Endodermal cell (in vitro differentiated cells): Measurements from ENCODE around the gene ACOX2. TPM values are rescaled to one million over a fixed set of nuclear protein-coding genes. Genes with fewer than 3 reads are reported as not detected.

Experiments used
- DNase-seq: peaks from one replicate; pipeline ENCODE4 v3.0.0-alpha.2; 2017
- H3K27ac ChIP-seq: 2 replicates; pipeline ENCODE4 v1.5.1; 2013; ENCODE audit warnings: mild to moderate bottlenecking, low read depth, low read length, moderate library complexity
- H3K27me3 ChIP-seq: 2 replicates; pipeline ENCODE4 v1.6.1; 2013; ENCODE audit warnings: mild to moderate bottlenecking, low read length, moderate library complexity; ENCODE audit not compliant: insufficient read depth, control insufficient read depth, poor library complexity, severe bottlenecking
- H3K36me3 ChIP-seq: 2 replicates; pipeline ENCODE4 v1.7.0; 2013; ENCODE audit warnings: mild to moderate bottlenecking, low read length, moderate library complexity; ENCODE audit not compliant: control insufficient read depth, insufficient read depth
- H3K4me1 ChIP-seq: one replicate; pipeline ENCODE4 v1.7.0; 2013; ENCODE audit warnings: low read length; ENCODE audit not compliant: control insufficient read depth, insufficient read depth
- H3K4me3 ChIP-seq: 2 replicates; pipeline ENCODE4 v1.5.1; 2013; ENCODE audit warnings: mild to moderate bottlenecking, low read length, moderate library complexity
- H3K9ac ChIP-seq: 2 replicates; pipeline ENCODE4 v1.6.1; 2013; ENCODE audit warnings: mild to moderate bottlenecking, low read length, moderate library complexity; ENCODE audit not compliant: poor library complexity, severe bottlenecking; ENCODE audit errors: extremely low read depth
- H3K9me3 ChIP-seq: 2 replicates; pipeline ENCODE4 v1.6.1; 2013; ENCODE audit warnings: mild to moderate bottlenecking, low read length, moderate library complexity; ENCODE audit not compliant: control insufficient read depth
- H3K27ac Mint-ChIP-seq: 2 replicates; pipeline ENCODE4 v1.8.0; 2020; ENCODE audit warnings: mixed read lengths
- H3K27me3 Mint-ChIP-seq: 2 replicates; pipeline ENCODE4 v1.8.0; 2021; ENCODE audit warnings: mild to moderate bottlenecking, mixed read lengths; ENCODE audit not compliant: insufficient read depth
- H3K36me3 Mint-ChIP-seq: 2 replicates; pipeline ENCODE4 v1.8.0; 2020; ENCODE audit warnings: low read depth, mixed read lengths
- H3K4me1 Mint-ChIP-seq: 2 replicates; pipeline ENCODE4 v1.8.0; 2020; ENCODE audit warnings: mixed read lengths
- H3K4me3 Mint-ChIP-seq: 2 replicates; pipeline ENCODE4 v1.8.0; 2020; ENCODE audit warnings: mild to moderate bottlenecking, moderate library complexity, mixed read lengths
- H3K9me3 Mint-ChIP-seq: 2 replicates; pipeline ENCODE4 v1.8.0; 2020; ENCODE audit warnings: mild to moderate bottlenecking, mixed read lengths
- WGBS, 2 experiments: methylation state at CpG; one replicate each; pipeline versions ENCODE4 v1.1.5 to v1.1.7; 2013; ENCODE audit warnings: missing lambda C conversion rate in 2 of 2, mixed read lengths in 1 of 2; ENCODE audit not compliant: insufficient coverage in 1 of 2, insufficient read length in 1 of 2; 5-methylcytosine and 5-hydroxymethylcytosine counted together
- total RNA-seq, 2 donors: library from RNA; stranded (reverse); fragmentation: NEBNext Ultra II Directional in 1 of 2; extraction: Animal tissue kit (Norgen Biotek cat#: 25700) in 1 of 2; gene quantifications; 2 replicates in 1 of 2; 3 replicates in 1 of 2; pipeline ENCODE4 v1.2.1, GENCODE V29; 2021
- TF ChIP-seq, protein P1 (sequence below): fragments of 200-600 bp; sonication (generic); conservative IDR thresholded peaks from 2 replicates; pipeline ENCODE4 v1.5.0; 2021; ENCODE audit warnings: antibody characterized with exemption, mild to moderate bottlenecking

ACOX2 gene
- total RNA-seq, 2 donors from 2014 or later: 6.6 to 9.8 TPM

- Mint-ChIP-seq H3K4me3 (no peak overlapping the region), H3K36me3 (no peaks in the 10 kb centered on the region), H3K9me3 (no peaks in the 10 kb centered on the region), H3K27me3 (peaks cover 31% of the 10 kb centered on the region), H3K27ac (no peak overlapping the region), H3K4me1 (peaks cover 20% of the 10 kb centered on the region)
- DNase-seq: no peak
- no peaks in the 10 kb centered on the region for H3K9me3 ChIP-seq
- TF ChIP-seq, protein P1, sequence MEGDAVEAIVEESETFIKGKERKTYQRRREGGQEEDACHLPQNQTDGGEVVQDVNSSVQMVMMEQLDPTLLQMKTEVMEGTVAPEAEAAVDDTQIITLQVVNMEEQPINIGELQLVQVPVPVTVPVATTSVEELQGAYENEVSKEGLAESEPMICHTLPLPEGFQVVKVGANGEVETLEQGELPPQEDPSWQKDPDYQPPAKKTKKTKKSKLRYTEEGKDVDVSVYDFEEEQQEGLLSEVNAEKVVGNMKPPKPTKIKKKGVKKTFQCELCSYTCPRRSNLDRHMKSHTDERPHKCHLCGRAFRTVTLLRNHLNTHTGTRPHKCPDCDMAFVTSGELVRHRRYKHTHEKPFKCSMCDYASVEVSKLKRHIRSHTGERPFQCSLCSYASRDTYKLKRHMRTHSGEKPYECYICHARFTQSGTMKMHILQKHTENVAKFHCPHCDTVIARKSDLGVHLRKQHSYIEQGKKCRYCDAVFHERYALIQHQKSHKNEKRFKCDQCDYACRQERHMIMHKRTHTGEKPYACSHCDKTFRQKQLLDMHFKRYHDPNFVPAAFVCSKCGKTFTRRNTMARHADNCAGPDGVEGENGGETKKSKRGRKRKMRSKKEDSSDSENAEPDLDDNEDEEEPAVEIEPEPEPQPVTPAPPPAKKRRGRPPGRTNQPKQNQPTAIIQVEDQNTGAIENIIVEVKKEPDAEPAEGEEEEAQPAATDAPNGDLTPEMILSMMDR: no peak
- WGBS, 2 experiments: 93 to 94% methylated on average over 5 of the region's 5 CpGs
- no peaks in the 10 kb centered on the region for H3K36me3 ChIP-seq
- H3K4me1 ChIP-seq: peaks cover 6% of the 10 kb centered on the region
- H3K27me3 ChIP-seq: peaks cover 13% of the 10 kb centered on the region
- no peak overlapping the region for H3K4me3 ChIP-seq
- no peak overlapping the region for H3K27ac ChIP-seq
- no peak overlapping the region for H3K9ac ChIP-seq
Observed at GRCh38 chr3:58578873-58579272, 41.9 kb upstream of the ACOX2 start.

DNA sequence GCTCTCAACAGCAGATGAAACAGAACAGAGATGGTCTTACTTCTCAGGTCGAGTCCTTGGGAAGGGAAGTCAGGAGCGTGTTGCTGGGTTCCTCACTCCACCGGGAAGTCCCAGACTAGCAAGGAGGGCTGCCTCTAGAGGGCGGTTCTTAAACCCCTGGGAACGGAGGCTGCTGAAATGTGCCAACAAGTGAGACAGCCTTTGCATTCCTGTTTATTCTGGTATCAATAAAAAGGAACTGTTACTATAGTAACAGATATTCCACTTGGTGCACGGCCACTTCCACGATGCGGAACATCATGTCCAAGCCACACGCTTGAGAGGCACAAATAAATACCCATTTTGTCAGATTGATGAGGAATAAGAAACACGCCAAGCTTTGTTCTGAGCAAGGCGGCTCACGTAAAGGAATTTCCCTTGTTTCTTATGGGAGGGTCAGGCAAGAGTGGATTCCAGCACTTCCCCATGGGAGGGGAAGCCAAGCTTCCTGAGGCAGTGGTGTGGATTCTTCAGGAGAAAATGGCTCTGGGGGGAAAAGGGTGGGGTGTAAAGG lies 40.4 kb upstream of the ACOX2 start, which contains the start of gene FAM107A:
Gene FAM107A (minus strand): TSS at position 123 of the 553 bp plus-strand sequence. CDS start 7,531 bp downstream, outside the sequence.
- H3K9me3 Mint-ChIP-seq: no peaks in the 10 kb centered on the region
- peak within 1 kb of the TSS; percentile 65 for H3K27ac Mint-ChIP-seq
- Histone ChIP-seq H3K27ac (no peak within 1 kb of the TSS), H3K9ac (no peak within 1 kb of the TSS), H3K4me1 (peaks cover 6% of the 10 kb centered on the region), H3K4me3 (no peak within 1 kb of the TSS), H3K9me3 (no peaks in the 10 kb centered on the region), H3K27me3 (peaks cover 6% of the 10 kb centered on the region), H3K36me3 (no peaks in the 10 kb centered on the region)
- 64 to 66% methylated on average over 11 to 12 of the region's 12 CpGs for WGBS, 2 experiments
- no peaks in the 10 kb centered on the region for H3K36me3 Mint-ChIP-seq
- no peak within 1 kb of the TSS for H3K4me3 Mint-ChIP-seq
- TF ChIP-seq, protein P1: peak; percentile 68
- DNase-seq: peak; percentile 85
- H3K27me3 Mint-ChIP-seq: peaks cover 18% of the 10 kb centered on the region
- peaks cover 22% of the 10 kb centered on the region for H3K4me1 Mint-ChIP-seq

GRCh38 chr3:58576716-58577115 lies 39.7 kb upstream of the ACOX2 start:
- 94 to 96% methylated on average over 6 of the region's 6 CpGs for WGBS, 2 experiments
- Mint-ChIP-seq H3K4me3 (no peak overlapping the region), H3K27me3 (peaks cover 14% of the 10 kb centered on the region), H3K27ac (no peak overlapping the region), H3K4me1 (peaks cover 20% of the 10 kb centered on the region), H3K9me3 (peaks cover 5% of the 10 kb centered on the region), H3K36me3 (no peaks in the 10 kb centered on the region)
- Histone ChIP-seq H3K27me3 (peaks cover 3% of the 10 kb centered on the region), H3K4me1 (peaks cover 6% of the 10 kb centered on the region), H3K27ac (no peak overlapping the region), H3K9ac (no peak overlapping the region), H3K4me3 (no peak overlapping the region), H3K9me3 (peaks cover 3% of the 10 kb centered on the region), H3K36me3 (no peaks in the 10 kb centered on the region)
- TF ChIP-seq, protein P1: no peak
- no peak for DNase-seq
